H4 (cell line): ENCODE measurements around the gene MBNL1. TPM values are rescaled to one million over a fixed set of nuclear protein-coding genes. Genes with fewer than 3 reads are reported as not detected.
A peak's percentile ranks its signal among the peaks of the same experiment; 100 is the strongest.

Source experiments
- DNase-seq: peaks from one replicate; pipeline ENCODE4 v3.0.0-alpha.2; 2015; ENCODE audit warnings: low spot score
- total RNA-seq: library from RNA; depleted of rRNA; stranded (reverse); fragments of >200 nt; shearing (Covaris generic); gene quantifications from 2 replicates; pipeline ENCODE4 v1.2.3, GENCODE V29; 2014

MBNL1 gene
- total RNA-seq, 1 experiment from 2014 or later: 153 TPM

GRCh38 chr3:152445212-152445611, 176.5 kb downstream of the MBNL1 start:
- DNase-seq: no peak

DNA sequence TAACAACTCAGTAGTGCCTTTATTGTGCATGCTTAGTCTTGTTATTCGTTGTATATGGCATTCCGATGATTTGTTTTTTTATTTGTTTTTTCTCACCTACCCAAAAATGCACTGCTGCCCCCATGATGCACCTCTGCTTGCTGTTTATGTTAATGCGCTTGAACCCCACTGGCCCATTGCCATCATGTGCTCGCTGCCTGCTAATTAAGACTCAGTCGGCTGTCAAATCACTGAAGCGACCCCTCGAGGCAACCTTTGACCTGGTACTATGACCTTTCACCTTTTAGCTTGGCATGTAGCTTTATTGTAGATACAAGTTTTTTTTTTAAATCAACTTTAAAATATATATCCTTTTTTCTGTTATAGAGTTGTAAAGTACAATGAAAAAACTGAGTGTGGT, 177.8 kb downstream of the MBNL1 start:
- DNase-seq: no peak

GRCh38 chr3:152447511-152447910, 178.8 kb downstream of the MBNL1 start:
- no peak for DNase-seq

DNA sequence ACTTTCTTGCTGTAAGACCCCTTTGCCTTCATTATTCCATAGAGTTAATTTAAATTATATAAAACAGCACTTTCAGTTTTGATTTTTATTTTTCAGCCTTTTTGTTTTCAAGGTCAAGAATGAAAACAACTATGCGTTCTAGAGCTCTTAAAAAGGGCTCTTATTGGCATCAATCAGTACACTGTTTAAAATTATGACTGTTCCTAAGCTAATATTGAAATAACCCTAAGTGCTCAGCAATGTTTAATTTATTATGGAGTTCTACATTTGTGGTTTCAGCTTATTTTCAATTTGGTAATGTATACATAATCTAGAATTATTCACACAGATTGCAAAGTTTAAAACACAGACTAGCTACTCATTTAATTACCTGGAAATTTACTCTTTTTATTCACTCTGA, 179.4 kb downstream of the MBNL1 start:
- no peak for DNase-seq

- no peak for DNase-seq
Measured at GRCh38 chr3:152452318-152452717, 183.6 kb downstream of the MBNL1 start.

GRCh38 chr3:152454076-152454875, 185.5 kb downstream of the MBNL1 start:
- DNase-seq: no peak

DNA sequence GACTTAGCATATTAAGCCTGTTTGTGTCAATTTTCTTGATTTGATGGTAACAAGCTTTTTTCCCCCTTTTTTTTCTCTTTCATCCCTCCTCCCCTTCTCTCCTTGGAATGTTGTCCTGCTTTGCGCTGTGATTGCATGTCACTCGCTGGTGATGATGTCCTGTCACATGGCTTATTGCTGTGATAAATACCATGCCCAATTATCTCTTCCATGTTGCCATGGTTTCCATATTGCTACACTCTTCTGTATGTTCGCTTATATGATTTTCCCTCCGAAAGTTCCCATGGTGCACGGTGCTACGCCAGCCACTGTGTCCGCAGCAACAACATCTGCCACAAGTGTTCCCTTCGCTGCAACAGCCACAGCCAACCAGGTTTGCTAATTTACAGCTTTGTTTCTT, 187.3 kb downstream of the MBNL1 start:
- DNase-seq: no peak

DNA sequence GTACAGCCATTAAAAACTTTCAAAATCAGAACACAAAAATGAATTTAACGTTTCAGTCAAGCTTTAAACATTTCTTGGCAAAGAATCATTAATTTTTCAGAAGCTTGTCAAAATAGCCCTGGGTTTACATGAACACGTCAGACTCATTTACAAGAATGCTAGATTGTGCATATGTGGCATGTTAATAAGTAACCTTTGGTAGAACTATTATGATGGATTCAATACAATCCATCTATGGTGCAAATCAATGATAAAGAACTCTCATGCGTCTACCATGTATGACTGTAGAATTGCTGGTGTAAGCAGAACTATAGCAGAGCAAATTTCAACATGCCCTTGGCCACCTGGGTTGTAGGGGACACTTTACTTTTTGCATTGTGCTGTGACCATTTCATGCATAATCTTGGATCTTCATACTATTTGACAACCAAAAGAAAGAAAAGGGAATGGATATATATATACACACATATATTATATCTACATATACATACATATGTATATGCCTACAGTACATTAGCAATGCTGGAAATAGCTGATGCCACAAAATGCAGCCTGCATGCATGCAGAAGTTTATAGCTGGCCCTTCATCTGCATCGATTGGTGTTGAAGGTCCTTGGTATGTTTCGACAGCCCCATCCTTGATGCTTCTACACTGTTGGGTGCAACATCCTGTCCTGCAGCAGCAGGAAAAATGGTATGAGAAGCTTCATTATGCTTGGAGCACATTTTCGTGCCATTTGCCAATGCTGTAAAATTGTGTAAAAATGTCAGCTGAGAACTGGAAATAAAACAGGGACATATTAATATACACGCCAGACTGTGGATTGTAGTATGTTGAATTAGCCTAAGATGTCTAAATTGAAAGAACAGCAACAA, 189.0 kb downstream of the MBNL1 start:
- no peak for DNase-seq

GRCh38 chr3:152458376-152459117, 189.8 kb downstream of the MBNL1 start:
- no peak for DNase-seq

DNA sequence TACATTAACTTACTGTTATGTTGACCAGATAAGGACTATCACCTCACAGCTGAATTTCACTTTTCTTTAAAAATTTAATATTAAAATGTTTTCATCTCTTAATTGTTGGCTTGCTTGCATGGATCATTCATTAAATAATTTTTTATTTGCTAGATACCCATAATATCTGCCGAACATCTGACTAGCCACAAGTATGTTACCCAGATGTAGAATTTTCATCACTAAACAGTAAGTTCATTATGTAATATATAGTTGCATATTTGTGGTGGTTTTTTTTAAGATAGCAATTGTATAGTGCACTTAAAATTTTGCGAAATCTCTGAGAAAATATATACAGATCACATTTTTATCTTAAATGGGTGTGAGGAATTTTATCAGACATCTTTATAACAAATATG, 190.4 kb downstream of the MBNL1 start:
- DNase-seq: no peak

- peak; percentile 31 for DNase-seq
Measured at GRCh38 chr3:152459572-152459971, 190.8 kb downstream of the MBNL1 start.

DNA sequence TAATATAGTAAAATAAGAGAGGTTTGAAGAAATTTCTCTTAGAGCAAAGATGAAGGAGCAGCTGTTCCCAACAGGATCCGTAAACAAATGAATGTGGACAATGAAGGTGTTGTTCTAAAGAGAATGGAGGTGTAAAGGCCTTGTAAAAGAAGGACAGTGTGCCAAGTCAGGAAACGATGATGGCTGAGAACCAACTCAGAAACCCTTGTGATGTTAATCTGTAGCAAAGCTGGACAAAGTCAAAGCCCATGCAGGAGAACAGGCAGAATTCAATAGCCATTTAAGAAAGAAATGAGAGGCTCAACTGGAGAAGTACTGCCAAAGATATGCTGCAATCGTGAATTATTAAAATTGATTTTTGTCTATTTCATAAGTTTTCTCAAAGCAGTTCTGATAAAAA, 192.2 kb downstream of the MBNL1 start:
- DNase-seq: no peak

- no peak for DNase-seq
Measured at GRCh38 chr3:152461460-152461859, 192.7 kb downstream of the MBNL1 start.

DNA sequence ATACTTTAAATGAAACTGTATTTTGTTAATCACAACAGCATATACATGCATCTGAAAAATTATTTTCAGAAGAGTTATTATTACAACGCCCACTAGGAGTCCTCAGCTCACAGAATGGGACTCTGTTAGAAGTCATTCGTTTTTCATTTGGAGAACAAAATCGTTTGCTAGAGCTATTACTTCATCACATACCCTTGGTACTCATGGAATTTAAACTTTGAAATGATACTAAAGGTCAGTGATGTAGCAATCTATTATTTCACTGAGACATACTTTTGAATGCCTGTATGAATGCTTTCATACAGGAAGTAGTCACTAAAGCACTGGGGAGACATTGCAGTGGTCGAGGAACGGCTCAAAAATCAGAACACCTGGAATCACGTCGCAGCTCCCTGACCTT, 198.1 kb downstream of the MBNL1 start:
- peak; percentile 45 for DNase-seq

DNA sequence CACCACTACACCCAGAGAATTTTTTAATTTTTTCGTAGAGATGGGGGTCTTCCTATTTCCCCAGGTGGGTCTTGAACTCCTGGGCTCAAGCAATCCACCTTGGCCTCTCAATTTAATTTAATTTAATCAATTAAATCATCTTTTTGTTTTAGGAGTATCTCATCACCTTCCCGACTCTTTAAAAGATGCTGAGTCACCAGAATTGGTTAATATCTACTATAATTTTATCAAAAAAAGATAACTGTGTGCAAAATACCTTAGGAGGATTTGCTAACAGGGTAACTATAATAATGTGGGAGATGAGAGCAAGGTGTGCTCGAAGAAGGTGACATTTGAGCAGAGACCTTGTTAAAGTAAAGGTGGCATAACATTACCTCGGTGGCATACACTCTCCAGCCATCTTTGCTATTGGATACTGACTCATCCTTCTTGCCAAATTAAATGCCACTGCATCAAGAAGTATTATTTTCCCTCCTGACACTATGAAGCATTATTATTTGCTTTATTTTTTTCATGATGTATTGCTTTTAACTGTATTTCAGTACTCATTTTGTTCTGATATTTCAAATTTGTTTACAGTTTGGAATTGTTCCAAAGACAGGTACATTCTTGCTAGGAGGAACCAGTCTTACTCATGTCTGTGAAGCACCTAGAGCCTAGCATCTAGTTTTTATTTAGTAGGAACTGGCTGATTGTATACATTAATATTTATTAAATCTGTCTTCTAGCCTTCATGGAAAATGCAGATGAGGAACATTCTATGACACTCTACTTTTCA, 200.7 kb downstream of the MBNL1 start:
- DNase-seq: no peak

GRCh38 chr3:152470095-152470494, 201.4 kb downstream of the MBNL1 start:
- DNase-seq: no peak

- DNase-seq: no peak
Measured at GRCh38 chr3:152470893-152471292, 202.2 kb downstream of the MBNL1 start.

- peak; percentile 63 for DNase-seq
Measured at GRCh38 chr3:152471814-152472671, 203.3 kb downstream of the MBNL1 start.

- no peak for DNase-seq
Measured at GRCh38 chr3:152472672-152472954, 203.9 kb downstream of the MBNL1 start.

GRCh38 chr3:152474585-152474984, 205.9 kb downstream of the MBNL1 start:
- DNase-seq: peak; percentile 70

GRCh38 chr3:152477422-152477821, 208.7 kb downstream of the MBNL1 start:
- no peak for DNase-seq
